H1 (cell line): ENCODE measurements around the gene SPATA19. TPM values are rescaled to one million over a fixed set of nuclear protein-coding genes. Genes with fewer than 3 reads are reported as not detected.

Source experiments
- CTCF ChIA-PET: fragments of 300-600 bp; sonication (Branson Sonifier 250); formaldehyde crosslinking; loops from one replicate; lab custom pipeline; 2021; ENCODE audit not compliant: partially characterized antibody; lab: Charles Lee
- POLR2A ChIA-PET: fragments of 300-600 bp; sonication (Branson Sonifier 250); formaldehyde crosslinking; loops from one replicate; lab custom pipeline; 2021; ENCODE audit warnings: inconsistent platforms; ENCODE audit not compliant: partially characterized antibody; lab: Charles Lee
- DNase-seq, 2 experiments: peaks; one replicate each; pipeline versions ENCODE4 v3.0.0 to v3.0.0-alpha.2; 2010 to 2022; ENCODE audit warnings: low spot score in 2 of 2, low read depth in 1 of 2, mixed read lengths in 1 of 2
- FAIRE-seq: peaks from 2 replicates; lab custom pipeline; 2011; peaks lifted over from hg19 to GRCh38; lab: Jason Lieb, UNC
- H2AFZ ChIP-seq: 2 replicates; pipeline ENCODE4 v1.8.1; 2012; ENCODE audit warnings: low read length, inconsistent platforms
- H2AK5ac ChIP-seq: 2 replicates; pipeline ENCODE4 v1.6.1; 2013; ENCODE audit warnings: low read depth, low read length
- H2BK120ac ChIP-seq: replicated peaks from 2 replicates; pipeline ENCODE3; 2013; ENCODE audit warnings: low read depth, low read length, inconsistent platforms
- H2BK12ac ChIP-seq: 2 replicates; pipeline ENCODE4 v1.6.1; 2013; ENCODE audit warnings: low read depth, low read length
- H2BK15ac ChIP-seq: 2 replicates; pipeline ENCODE4 v1.6.1; 2013; ENCODE audit warnings: low read length
- H2BK20ac ChIP-seq: 2 replicates; pipeline ENCODE4 v1.6.1; 2013; ENCODE audit warnings: low read length
- H2BK5ac ChIP-seq: 2 replicates; pipeline ENCODE4 v1.6.1; 2013; ENCODE audit warnings: low read depth, low read length
- H3K14ac ChIP-seq: 2 replicates; pipeline ENCODE4 v1.6.1; 2013; ENCODE audit warnings: inconsistent platforms; ENCODE audit not compliant: insufficient read length
- H3K18ac ChIP-seq: 2 replicates; pipeline ENCODE4 v1.6.1; 2013; ENCODE audit warnings: low read length; ENCODE audit errors: extremely low read depth
- H3K23ac ChIP-seq: 2 replicates; pipeline ENCODE4 v1.6.1; 2013; ENCODE audit warnings: inconsistent platforms; ENCODE audit not compliant: insufficient read length
- H3K23me2 ChIP-seq: 2 replicates; pipeline ENCODE4 v1.6.1; 2013; ENCODE audit warnings: low read depth, low read length
- H3K27ac ChIP-seq: 2 replicates; pipeline ENCODE4 v1.6.1; 2011; ENCODE audit warnings: low read depth, low read length, inconsistent platforms
- H3K27me3 ChIP-seq, 4 experiments: replicated peaks in 1 of 4; 1 replicate in 1 of 4; 2 replicates in 3 of 4; pipeline versions ENCODE4 v1.6.1 to v1.8.1; 2011 to 2013; ENCODE audit warnings: low read length in 3 of 4, mild to moderate bottlenecking in 3 of 4, inconsistent platforms in 2 of 4, mixed read lengths in 2 of 4, moderate library complexity in 1 of 4; ENCODE audit not compliant: control insufficient read depth in 3 of 4, insufficient read depth in 3 of 4; ENCODE audit errors: extremely low read depth in 1 of 4
- H3K36me3 ChIP-seq, 4 experiments: 2 replicates each; pipeline versions ENCODE4 v1.6.1 to v1.8.1; 2011 to 2013; ENCODE audit warnings: mild to moderate bottlenecking in 4 of 4, low read length in 3 of 4, moderate library complexity in 2 of 4, control low read depth in 1 of 4, inconsistent platforms in 1 of 4; ENCODE audit not compliant: insufficient read depth in 4 of 4, control insufficient read depth in 2 of 4
- H3K4ac ChIP-seq: replicated peaks from 2 replicates; pipeline ENCODE3; 2013; ENCODE audit warnings: low read length, low read depth, mixed read lengths, inconsistent platforms; ENCODE audit not compliant: insufficient read length
- H3K4me1 ChIP-seq, 4 experiments: replicated peaks in 1 of 4; 1 replicate in 1 of 4; 2 replicates in 3 of 4; pipeline versions ENCODE4 v1.6.1 to v1.8.1; 2011 to 2013; ENCODE audit warnings: low read length in 3 of 4, inconsistent platforms in 2 of 4, mixed read lengths in 1 of 4; ENCODE audit not compliant: insufficient read depth in 4 of 4, control insufficient read depth in 3 of 4
- H3K4me2 ChIP-seq, 2 experiments: 2 replicates each; pipeline versions ENCODE4 v1.6.1 to v1.8.1; 2011 to 2013; ENCODE audit warnings: low read depth in 2 of 2, low read length in 2 of 2, control low read depth in 1 of 2, inconsistent platforms in 1 of 2, mild to moderate bottlenecking in 1 of 2; ENCODE audit not compliant: insufficient read depth in 1 of 2
- H3K4me3 ChIP-seq, 4 experiments: fragments of 200-600, 300-600 bp in 1 of 4; sonication (generic), shearing (Covaris generic), sonication (Bioruptor Twin) in 1 of 4; 2 replicates each; pipeline versions ENCODE4 v1.5.1 to v1.8.1; 2011 to 2016; ENCODE audit warnings: low read length in 4 of 4, low read depth in 3 of 4, control low read depth in 2 of 4, inconsistent platforms in 2 of 4, mild to moderate bottlenecking in 2 of 4, mixed read lengths in 1 of 4, moderate library complexity in 1 of 4; ENCODE audit not compliant: insufficient read depth in 2 of 4; ENCODE audit errors: extremely low read depth in 1 of 4
- H3K56ac ChIP-seq: replicated peaks from 2 replicates; pipeline ENCODE3; 2013; ENCODE audit warnings: low read depth, mild to moderate bottlenecking, mixed read lengths, low read length, inconsistent platforms; ENCODE audit not compliant: insufficient read length
- H3K79me1 ChIP-seq: 2 replicates; pipeline ENCODE4 v1.6.1; 2013; ENCODE audit warnings: low read depth, low read length, control low read depth
- H3K79me2 ChIP-seq, 2 experiments: 2 replicates each; pipeline versions ENCODE4 v1.6.1 to v1.8.1; 2012 to 2013; ENCODE audit warnings: low read length in 2 of 2, mild to moderate bottlenecking in 2 of 2, inconsistent platforms in 1 of 2; ENCODE audit not compliant: insufficient read depth in 2 of 2, control insufficient read depth in 1 of 2
- H3K9ac ChIP-seq, 4 experiments: replicated peaks in 1 of 4; 1 replicate in 1 of 4; 2 replicates in 3 of 4; pipeline versions ENCODE4 v1.6.1 to v1.8.1; 2011 to 2013; ENCODE audit warnings: low read depth in 3 of 4, low read length in 3 of 4, control low read depth in 2 of 4, mild to moderate bottlenecking in 2 of 4, moderate library complexity in 2 of 4, inconsistent platforms in 1 of 4; ENCODE audit errors: extremely low read depth in 1 of 4
- H3K9me3 ChIP-seq, 2 experiments: 2 replicates each; pipeline versions ENCODE4 v1.6.1 to v1.8.1; 2012 to 2013; ENCODE audit warnings: mild to moderate bottlenecking in 2 of 2, moderate library complexity in 2 of 2, control low read depth in 1 of 2, inconsistent platforms in 1 of 2, low read depth in 1 of 2, low read length in 1 of 2, mixed read lengths in 1 of 2; ENCODE audit not compliant: insufficient read depth in 2 of 2
- H4K20me1 ChIP-seq, 2 experiments: replicated peaks in 1 of 2; 2 replicates each; pipeline versions ENCODE3 to v1.8.1; 2011 to 2013; ENCODE audit warnings: inconsistent platforms in 2 of 2, low read length in 2 of 2, mild to moderate bottlenecking in 1 of 2; ENCODE audit not compliant: insufficient read depth in 2 of 2, control insufficient read depth in 1 of 2
- H4K5ac ChIP-seq: 2 replicates; pipeline ENCODE4 v1.6.1; 2013; ENCODE audit warnings: low read length, low read depth, mixed read lengths, inconsistent platforms; ENCODE audit not compliant: insufficient read length
- H4K8ac ChIP-seq: 2 replicates; pipeline ENCODE4 v1.8.0; 2013; ENCODE audit warnings: mild to moderate bottlenecking, moderate library complexity, low read length, inconsistent platforms; ENCODE audit not compliant: insufficient read depth; ENCODE audit errors: extremely low read depth
- H4K91ac ChIP-seq: replicated peaks from 2 replicates; pipeline ENCODE3; 2013; ENCODE audit warnings: low read length, mixed read lengths, inconsistent platforms; ENCODE audit not compliant: insufficient read length
- BCL11A ChIP-seq, 2 experiments: IDR thresholded peaks; one replicate each; pipeline ENCODE4 v1.6.1; 2011; ENCODE audit warnings: low read depth in 2 of 2, low read length in 2 of 2, mild to moderate bottlenecking in 2 of 2
- GTF2F1 ChIP-seq: IDR thresholded peaks from 2 replicates; pipeline ENCODE4 v1.6.1; 2012; ENCODE audit warnings: low read depth, low read length, improper control_type of control experiment, borderline replicate concordance
- POU5F1 ChIP-seq: IDR thresholded peaks from 2 replicates; pipeline ENCODE4 v1.6.1; 2011; ENCODE audit warnings: low read depth, mild to moderate bottlenecking, low read length, moderate library complexity
- SP1 ChIP-seq: IDR thresholded peaks from 2 replicates; pipeline ENCODE4 v1.6.1; 2011; ENCODE audit warnings: low read depth, low read length
- SP4 ChIP-seq: IDR thresholded peaks from 2 replicates; pipeline ENCODE4 v1.6.1; 2012; ENCODE audit warnings: low read length, inconsistent platforms
- TAF1 ChIP-seq: IDR thresholded peaks from 2 replicates; pipeline ENCODE4 v1.6.1; 2011; ENCODE audit warnings: mild to moderate bottlenecking, low read depth, low read length
- TEAD4 ChIP-seq: IDR thresholded peaks from 2 replicates; pipeline ENCODE4 v1.6.1; 2012; ENCODE audit warnings: low read depth, low read length, inconsistent platforms, mixed read lengths
- WGBS, 2 experiments: shearing (Covaris generic) in 1 of 2; methylation state at CpG; one replicate each; pipeline versions ENCODE4 v1.1.6 to v1.1.7; 2013 to 2015; ENCODE audit warnings: low lambda C conversion rate in 2 of 2, mixed read lengths in 2 of 2, inconsistent platforms in 1 of 2, low coverage in 1 of 2, missing lambda C conversion rate in 1 of 2; ENCODE audit not compliant: insufficient replicate concordance in 2 of 2, insufficient coverage in 1 of 2, insufficient read length in 1 of 2; ENCODE audit errors: extremely low coverage in 1 of 2, missing lambda C conversion rate in 1 of 2; 5-methylcytosine and 5-hydroxymethylcytosine counted together
- polyA plus RNA-seq, 7 experiments: library from polyadenylated mRNA; depleted of rRNA in 3 of 7; stranded (reverse) in 5 of 7; unstranded in 2 of 7; fragments of >200 nt in 5 of 7; fragments of 200-250 nt in 2 of 7; gene quantifications; 1 replicate in 5 of 7; 2 replicates in 1 of 7; 4 replicates in 1 of 7; pipeline versions ENCODE4 v1.2.1 to v1.2.3, GENCODE V29; 2011 to 2013; ENCODE audit warnings: missing spikeins in 2 of 7, mixed read lengths in 2 of 7
- total RNA-seq: library from RNA; stranded (reverse); fragmentation: NEBNext Ultra II Directional; extraction: Animal tissue kit (Norgen Biotek cat#: 25700); gene quantifications from 2 replicates; pipeline ENCODE4 v1.2.1, GENCODE V29; 2021

SPATA19 gene
- total and polyA plus RNA-seq, 2 of the 8 experiments (the other 6 are each of a cell fraction or from before 2014, with no cell fraction given) = not detected

DNA sequence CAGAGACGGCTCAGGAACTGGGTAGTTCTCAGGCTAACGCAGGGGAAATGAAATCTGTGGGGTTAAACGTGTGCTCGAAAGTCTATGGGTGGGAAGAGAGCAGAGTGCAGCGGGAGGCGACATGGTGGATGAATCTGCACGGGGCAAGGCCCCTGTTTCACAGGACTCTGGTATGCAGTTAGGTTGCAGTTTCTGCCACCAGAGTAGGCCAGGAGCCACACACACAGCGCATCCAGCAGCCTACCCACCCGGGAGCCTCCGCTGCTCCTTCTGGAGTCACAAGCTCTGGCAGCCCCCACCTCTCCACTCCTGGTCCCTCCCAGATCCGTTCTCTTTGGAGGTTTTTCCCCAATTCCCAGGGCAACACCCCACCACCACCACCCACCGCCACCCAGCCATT is 27.0 kb downstream of the SPATA19 start:
- CTCF ChIA-PET = interaction anchor here (1.0 to 1.4 kb wide), 3 partner anchors 9 to 346 kb away, joined by 3 read pairs; no protein-coding TSS in a partner anchor
- FAIRE-seq = no peak

More for the DNA sequence above, 27.0 kb downstream of the SPATA19 start:
- Histone ChIP-seq H3K18ac (no peak overlapping the region), H3K9me3 (no peaks in the 10 kb centered on the region), H3K4ac (no peak overlapping the region), H4K5ac (no peak overlapping the region), H2BK5ac (no peak overlapping the region), H2BK15ac (no peak overlapping the region), H3K23ac (no peak overlapping the region), H4K20me1 (no peaks in the 10 kb centered on the region), H3K4me1 (peaks cover 0 to 2% (median 0%) of the 10 kb centered on the region in 4 experiments; a peak in 1 of 7 replicates), H2AK5ac (no peak overlapping the region), H2AFZ (no peak overlapping the region), H3K4me2 (no peak overlapping the region), H3K4me3 (no peak overlapping the region), H3K79me2 (no peaks in the 10 kb centered on the region), H2BK120ac (no peak overlapping the region), H3K23me2 (no peaks in the 10 kb centered on the region), H3K14ac (no peak overlapping the region)
- WGBS, 2 experiments = 96% methylated on average over 10 of the region's 12 CpGs; no CpG with 5 or more reads in 1 of the 2 experiments
- TF ChIP-seq TAF1 = no peak
- TF ChIP-seq GTF2F1 = no peak
- no peak for TF ChIP-seq POU5F1
- TF ChIP-seq SP4 = no peak
- TF ChIP-seq SP1 = no peak
- no peak for TF ChIP-seq TEAD4
- no peak for TF ChIP-seq BCL11A (IDR thresholded peaks at IDR 0.05; ENCODE audit: low read depth in 2 of 2, low read length in 2 of 2)
- TF ChIP-seq, all 59 proteins: peak for 0
- peak in 1 of 2 experiments; percentile 23 for DNase-seq
- no peak overlapping the region for H4K91ac ChIP-seq
- H3K27ac ChIP-seq = no peak overlapping the region
- POLR2A ChIA-PET = no interaction called here
- H3K27me3 ChIP-seq = no peaks in the 10 kb centered on the region; a peak in 1 of 7 replicates
- no peak overlapping the region for H4K8ac ChIP-seq
- no peak overlapping the region for H3K56ac ChIP-seq
- H2BK20ac ChIP-seq = no peak overlapping the region
- H3K79me1 ChIP-seq = no peaks in the 10 kb centered on the region
- no peaks in the 10 kb centered on the region for H3K36me3 ChIP-seq
- H2BK12ac ChIP-seq = no peak overlapping the region
- H3K9ac ChIP-seq = no peak overlapping the region
